ENCODE results near the gene NDC1. TPM values are rescaled to one million over a fixed set of nuclear protein-coding genes. Genes with fewer than 3 reads are reported as not detected.

The NDC1 gene
- polyA plus RNA-seq, 3 donors from 2014 or later = 4.0 to 13.6 (median 8.9) TPM

DNA sequence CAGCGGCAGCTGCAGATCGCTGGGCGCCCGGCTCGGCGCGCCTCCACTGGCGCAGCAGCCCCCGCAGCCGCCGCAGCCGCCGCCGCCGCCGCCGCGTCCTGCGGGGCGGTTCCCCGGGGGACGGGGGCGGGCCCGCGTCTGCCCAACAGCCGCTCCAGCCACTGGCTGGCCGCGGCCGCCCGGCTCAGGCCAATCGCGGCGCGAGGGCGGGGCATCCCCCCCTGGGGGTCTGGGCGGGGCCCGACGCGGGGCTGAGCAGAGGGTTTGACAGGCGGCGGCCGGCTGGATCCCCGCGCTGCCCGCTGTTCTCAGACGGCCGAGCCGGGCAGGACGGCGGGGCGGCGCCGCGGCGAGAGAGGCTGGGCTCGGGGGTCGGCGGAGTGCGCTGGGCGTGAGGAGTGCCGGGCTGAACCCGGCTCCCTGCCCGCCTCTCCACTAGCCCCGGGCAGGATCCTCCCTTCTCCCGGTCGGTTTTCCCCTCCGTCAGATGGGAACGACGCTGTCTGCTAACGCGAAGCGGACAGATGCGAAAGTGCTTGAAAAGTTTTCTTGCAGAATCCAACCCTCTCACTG is 98.9 kb downstream of the NDC1 start, which contains the start of gene GLIS1:
Gene GLIS1 (minus strand): TSS at position 56 of the 573 bp plus-strand sequence. CDS start 1,100 bp downstream, outside the sequence.
- peaks cover 0 to 5% (median 0%) of the 10 kb centered on the region in 6 donors for H3K9me3 Mint-ChIP-seq
- peaks cover 0 to 4% of the 10 kb centered on the region in 2 donors for H3K4me1 Mint-ChIP-seq
- H3K27me3 Mint-ChIP-seq (ENCODE audit: low read depth in 3 of 3) = peaks cover 6 to 34% (median 9%) of the 10 kb centered on the region in 3 donors
- DNase-seq = peak; percentile 49 to 61 (median 50)
- H3K27ac Mint-ChIP-seq = no peak within 1 kb of the TSS
- H3K4me3 Mint-ChIP-seq = peak within 1 kb of the TSS; percentile 56 to 74 (median 70)
- H3K36me3 Mint-ChIP-seq = peaks cover 0 to 10% (median 0%) of the 10 kb centered on the region in 3 donors

DNA sequence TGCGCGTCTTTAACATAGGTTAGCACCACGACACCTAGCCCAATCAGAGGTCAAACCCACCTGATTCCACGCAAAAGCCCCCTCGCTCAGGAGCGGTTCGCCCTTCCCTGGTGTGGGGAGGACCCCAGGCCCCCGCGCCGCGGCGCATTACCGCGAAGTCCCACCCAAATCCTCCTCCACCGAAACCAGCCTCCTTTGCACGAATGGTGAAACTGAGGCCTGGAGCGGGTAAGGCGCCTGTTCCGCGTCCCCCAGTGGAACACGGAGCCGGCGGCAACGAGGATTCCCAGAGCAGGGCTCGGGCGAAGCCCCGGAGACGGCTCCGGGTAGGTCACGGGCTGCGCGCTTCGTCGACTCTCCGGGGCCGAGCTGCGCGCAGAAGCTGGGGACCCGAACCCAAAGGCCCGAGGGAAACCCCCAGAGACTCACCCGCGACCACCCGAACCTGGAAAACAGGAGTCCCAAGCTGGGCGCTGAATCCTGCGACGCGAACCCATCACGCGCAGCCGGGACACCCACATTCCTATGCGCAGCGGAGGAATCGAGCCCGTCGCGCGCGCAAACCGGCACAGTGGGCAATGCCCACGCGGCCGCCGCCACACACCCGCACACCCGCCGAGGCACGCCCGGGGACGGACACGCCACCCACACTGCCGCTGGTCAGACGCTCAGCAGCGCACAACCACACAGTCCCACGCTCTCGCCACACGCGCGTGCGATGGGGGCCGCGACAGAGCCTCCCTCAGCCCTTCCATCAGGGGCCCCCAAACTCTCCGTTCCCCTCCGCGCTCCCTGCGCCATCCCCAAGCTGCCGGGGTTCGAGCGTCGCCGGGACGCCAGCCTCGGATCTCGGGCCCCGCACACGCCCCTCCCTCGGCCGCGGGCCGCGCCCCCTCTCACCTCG is 99.6 kb downstream of the NDC1 start:
- peak in 1 of 3 donors; percentile 2 for DNase-seq
- Mint-ChIP-seq H3K4me3 (peak overlapping the region in 4 of 5 donors; percentile 13 to 62 (median 40)), H3K27ac (no peak overlapping the region), H3K9me3 (peaks cover 0 to 5% (median 0%) of the 10 kb centered on the region in 6 donors), H3K4me1 (peaks cover 0 to 4% of the 10 kb centered on the region in 2 donors), H3K36me3 (peaks cover 0 to 9% (median 0%) of the 10 kb centered on the region in 3 donors), H3K27me3 (ENCODE audit: low read depth in 3 of 3) (peaks cover 4 to 36% (median 9%) of the 10 kb centered on the region in 3 donors)

DNA sequence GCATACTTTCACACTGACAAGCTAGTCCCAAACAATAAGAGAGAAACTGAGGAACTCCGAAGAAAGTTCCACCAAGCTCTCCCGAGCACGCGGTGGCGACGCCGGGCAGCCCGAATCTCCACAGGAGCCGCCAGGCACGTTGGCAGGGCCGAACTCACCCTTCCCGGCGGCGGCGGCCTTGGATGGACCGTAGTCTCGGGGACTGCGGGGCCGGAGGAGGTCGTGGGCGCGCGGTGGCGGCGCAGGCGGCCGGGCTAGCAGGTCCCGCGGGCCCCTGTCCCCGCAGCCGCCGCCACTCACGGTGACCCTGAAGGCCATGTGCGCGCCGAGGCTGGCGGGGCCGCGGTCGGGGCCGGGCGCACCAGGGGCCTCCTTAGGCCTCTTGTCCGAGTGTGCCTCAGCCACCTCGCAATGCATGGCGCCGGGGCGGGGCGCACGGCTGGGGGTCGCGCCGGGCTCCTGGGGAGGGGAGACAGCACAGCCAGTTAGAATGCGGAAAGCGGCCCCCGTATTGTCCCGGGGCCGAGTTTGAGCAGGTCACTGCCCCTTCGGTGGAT is 100.4 kb downstream of the NDC1 start:
- peaks cover 0 to 4% of the 10 kb centered on the region in 2 donors for H3K4me1 Mint-ChIP-seq
- H3K9me3 Mint-ChIP-seq = peaks cover 0 to 2% (median 0%) of the 10 kb centered on the region in 6 donors
- H3K36me3 Mint-ChIP-seq = peaks cover 0 to 2% (median 0%) of the 10 kb centered on the region in 3 donors
- H3K4me3 Mint-ChIP-seq = peak overlapping the region in 4 of 5 donors; percentile 32 to 60 (median 44)
- DNase-seq = no peak
- H3K27ac Mint-ChIP-seq = no peak overlapping the region
- peaks cover 6 to 35% (median 10%) of the 10 kb centered on the region in 3 donors for H3K27me3 Mint-ChIP-seq (ENCODE audit: low read depth in 3 of 3)

DNA sequence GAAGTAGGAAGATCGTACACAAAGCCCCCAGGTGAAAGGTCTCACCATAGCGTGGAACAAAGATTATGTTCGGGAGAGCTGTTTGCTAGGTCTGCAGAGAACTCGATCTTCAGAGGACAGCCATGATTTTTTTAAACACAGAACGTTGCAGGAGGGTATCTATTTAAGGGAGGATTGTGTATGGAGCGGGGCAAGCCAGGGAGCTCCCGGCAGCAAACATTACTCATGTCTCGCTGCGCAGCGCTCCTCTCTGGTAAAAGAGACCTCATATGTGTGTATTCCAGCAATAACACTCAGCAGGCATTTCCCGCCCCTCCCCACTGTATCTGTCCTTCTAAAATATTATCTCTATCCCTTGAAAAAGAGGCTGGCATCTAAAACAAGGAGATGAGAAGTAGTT is 101.8 kb downstream of the NDC1 start:
- Mint-ChIP-seq H3K4me1 (peaks cover 0 to 4% of the 10 kb centered on the region in 2 donors), H3K9me3 (no peaks in the 10 kb centered on the region), H3K27ac (no peak overlapping the region), H3K36me3 (no peaks in the 10 kb centered on the region), H3K4me3 (peak overlapping the region in 1 of 5 donors; percentile 12), H3K27me3 (ENCODE audit: low read depth in 3 of 3) (peaks cover 6 to 30% (median 6%) of the 10 kb centered on the region in 3 donors)
- no peak for DNase-seq

DNA sequence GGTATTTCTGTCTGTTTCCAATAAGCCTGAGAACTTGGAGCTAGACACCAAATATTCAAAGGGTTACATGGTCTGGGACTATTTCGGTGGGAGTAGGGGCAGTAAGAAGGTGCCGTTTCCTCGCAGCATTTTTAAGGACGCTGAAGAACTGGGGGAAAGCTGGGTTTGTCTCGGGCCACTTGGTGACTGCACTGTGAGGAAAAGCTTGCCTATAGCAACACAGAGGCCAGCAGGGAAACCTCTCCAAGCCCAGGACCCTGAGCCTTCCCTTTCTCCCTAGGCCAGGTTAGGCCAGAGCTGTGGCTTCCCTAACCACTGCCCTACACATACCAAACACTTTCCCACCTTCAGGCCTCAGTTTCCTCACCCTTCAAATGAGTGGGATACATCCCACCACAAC is 102.4 kb downstream of the NDC1 start:
- Mint-ChIP-seq H3K36me3 (no peaks in the 10 kb centered on the region), H3K27me3 (ENCODE audit: low read depth in 3 of 3) (peaks cover 4 to 28% (median 5%) of the 10 kb centered on the region in 3 donors), H3K27ac (no peak overlapping the region), H3K4me1 (peaks cover 0 to 4% of the 10 kb centered on the region in 2 donors), H3K4me3 (no peak overlapping the region), H3K9me3 (no peaks in the 10 kb centered on the region)
- no peak for DNase-seq

DNA sequence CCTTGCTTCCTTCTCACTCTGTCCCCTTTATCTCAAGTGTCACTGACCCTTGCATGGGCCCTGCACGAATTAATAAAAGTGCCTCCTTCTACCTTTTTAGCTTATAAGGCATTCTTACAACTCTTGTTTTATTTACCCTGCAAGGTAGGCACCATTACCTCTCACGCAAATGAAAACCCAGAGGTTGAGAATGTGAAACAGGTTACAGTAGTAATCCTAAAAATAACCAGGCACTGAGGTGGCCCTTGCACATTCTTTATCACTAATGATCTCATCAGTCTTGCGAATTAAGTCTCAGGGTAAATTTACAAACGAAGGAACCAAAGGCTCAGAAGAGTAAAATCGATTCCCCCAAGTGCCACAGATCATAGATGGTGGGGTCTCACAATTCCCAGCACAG is 102.8 kb downstream of the NDC1 start:
- H3K27me3 Mint-ChIP-seq (ENCODE audit: low read depth in 3 of 3) = peaks cover 4 to 25% (median 5%) of the 10 kb centered on the region in 3 donors
- no peak overlapping the region for H3K27ac Mint-ChIP-seq
- peaks cover 0 to 4% of the 10 kb centered on the region in 2 donors for H3K4me1 Mint-ChIP-seq
- H3K36me3 Mint-ChIP-seq = no peaks in the 10 kb centered on the region
- H3K9me3 Mint-ChIP-seq = no peaks in the 10 kb centered on the region
- no peak for DNase-seq
- H3K4me3 Mint-ChIP-seq = no peak overlapping the region

DNA sequence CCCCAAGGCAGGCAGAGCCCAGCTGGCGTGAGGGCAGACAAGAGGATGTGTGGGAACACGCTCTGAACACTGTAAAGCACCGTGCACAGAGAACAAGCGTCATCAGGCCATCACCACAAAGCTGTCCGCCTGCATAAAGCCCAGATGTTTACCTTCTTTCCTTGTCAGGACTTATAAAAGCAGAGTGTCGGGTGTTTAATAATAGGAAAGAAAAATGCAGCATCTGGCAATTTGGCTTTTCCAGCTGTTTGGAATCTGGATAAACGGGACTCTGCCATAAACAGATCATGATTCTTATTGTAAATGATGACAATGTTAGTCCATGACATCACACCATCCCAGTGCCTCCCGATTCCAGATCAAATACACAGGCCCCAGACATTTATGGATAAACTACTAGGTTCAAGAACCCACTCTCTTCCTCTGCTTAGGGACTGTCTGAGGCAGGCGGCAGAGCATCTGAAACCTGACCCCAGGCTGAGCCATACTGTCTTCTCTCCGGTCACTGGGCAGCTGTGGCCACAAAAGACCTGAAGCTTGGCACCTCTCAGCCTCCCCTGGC is 103.4 kb downstream of the NDC1 start:
- peaks cover 2 to 24% (median 5%) of the 10 kb centered on the region in 3 donors for H3K27me3 Mint-ChIP-seq (ENCODE audit: low read depth in 3 of 3)
- H3K9me3 Mint-ChIP-seq = no peaks in the 10 kb centered on the region
- peaks cover 0 to 3% of the 10 kb centered on the region in 2 donors for H3K4me1 Mint-ChIP-seq
- H3K27ac Mint-ChIP-seq = no peak overlapping the region
- DNase-seq = no peak
- no peaks in the 10 kb centered on the region for H3K36me3 Mint-ChIP-seq
- H3K4me3 Mint-ChIP-seq = no peak overlapping the region

DNA sequence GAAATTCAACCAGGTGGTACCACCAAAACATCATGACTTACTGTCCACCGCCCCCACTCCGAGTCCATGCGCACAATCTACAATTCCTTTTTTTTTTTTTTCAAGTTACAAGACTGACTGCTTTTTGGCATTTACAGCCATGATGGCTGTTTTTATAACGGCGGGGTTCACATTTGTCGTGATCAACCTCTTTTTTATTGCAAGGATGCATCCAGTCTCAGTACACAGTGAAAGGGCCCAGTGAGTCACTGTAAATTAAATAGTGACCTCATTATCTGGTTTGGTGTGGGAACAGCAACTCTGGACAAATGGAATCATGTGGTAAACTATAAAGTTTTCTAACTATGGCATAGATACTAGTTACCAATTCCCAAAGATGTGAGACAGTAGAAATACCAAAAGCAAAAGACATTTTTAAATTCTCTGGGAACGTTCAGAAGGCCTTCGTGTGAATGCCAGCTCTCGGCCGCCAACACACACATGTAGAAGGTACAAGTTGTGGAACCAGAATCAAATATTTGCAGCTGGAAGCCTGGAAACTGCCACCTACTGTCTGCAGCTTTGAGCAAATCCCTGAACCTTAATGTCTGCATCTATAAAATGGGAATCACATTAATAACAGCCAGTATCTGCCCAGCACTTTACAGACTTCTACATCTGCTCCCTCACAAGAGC is 104.0 kb downstream of the NDC1 start:
- Mint-ChIP-seq H3K27me3 (ENCODE audit: low read depth in 3 of 3) (peaks cover 2 to 21% (median 5%) of the 10 kb centered on the region in 3 donors), H3K36me3 (no peaks in the 10 kb centered on the region), H3K27ac (no peak overlapping the region), H3K4me1 (no peaks in the 10 kb centered on the region), H3K4me3 (no peak overlapping the region), H3K9me3 (no peaks in the 10 kb centered on the region)
- DNase-seq = no peak

DNA sequence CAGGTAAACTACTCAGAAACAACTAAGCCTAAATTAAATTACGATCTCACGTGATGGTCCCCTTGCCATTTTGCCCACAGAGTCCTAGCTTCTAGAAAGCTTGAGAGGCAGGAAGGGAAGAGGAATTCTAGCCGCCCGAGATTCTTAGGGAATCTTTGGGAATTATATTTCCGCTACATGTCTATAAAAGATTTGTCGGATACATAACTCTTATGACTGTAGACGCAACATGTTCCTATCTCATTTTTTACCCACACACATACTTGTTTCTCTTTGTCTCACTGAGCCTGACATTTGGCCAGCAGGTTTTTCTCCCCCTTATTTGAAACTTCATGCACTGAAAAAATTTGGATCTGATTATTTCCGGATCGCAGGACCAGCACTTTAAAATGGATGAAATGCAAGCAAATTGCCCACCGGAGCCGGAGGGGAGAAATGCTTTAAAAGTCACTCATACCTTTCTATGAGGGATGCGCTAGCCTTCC is 104.6 kb downstream of the NDC1 start:
- no peak for DNase-seq
- H3K27me3 Mint-ChIP-seq (ENCODE audit: low read depth in 3 of 3) = peaks cover 1 to 21% (median 4%) of the 10 kb centered on the region in 3 donors
- H3K9me3 Mint-ChIP-seq = no peaks in the 10 kb centered on the region
- H3K36me3 Mint-ChIP-seq = no peaks in the 10 kb centered on the region
- no peaks in the 10 kb centered on the region for H3K4me1 Mint-ChIP-seq
- no peak overlapping the region for H3K4me3 Mint-ChIP-seq
- H3K27ac Mint-ChIP-seq = no peak overlapping the region

DNA sequence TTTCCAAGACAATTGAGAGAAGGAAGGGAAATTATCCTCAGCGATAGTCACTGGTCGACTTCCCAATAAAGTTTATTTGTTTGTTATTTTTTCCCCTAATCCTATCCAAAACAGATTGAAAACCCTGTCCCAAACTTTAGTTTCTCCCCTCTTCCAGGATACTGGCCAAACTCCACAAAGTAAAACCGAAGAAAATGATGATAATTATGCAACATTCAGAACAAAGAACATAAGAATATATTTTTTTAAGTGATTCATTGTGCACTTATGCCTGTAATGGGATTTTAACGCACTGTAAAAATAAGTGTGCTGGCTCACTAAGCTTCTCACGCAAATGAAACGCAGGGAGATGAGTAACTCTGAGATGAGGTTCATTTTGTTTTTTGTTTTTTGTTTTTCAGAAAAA is 105.2 kb downstream of the NDC1 start:
- no peaks in the 10 kb centered on the region for H3K4me1 Mint-ChIP-seq
- H3K9me3 Mint-ChIP-seq = no peaks in the 10 kb centered on the region
- H3K27me3 Mint-ChIP-seq (ENCODE audit: low read depth in 3 of 3) = peaks cover 1 to 21% (median 4%) of the 10 kb centered on the region in 3 donors
- DNase-seq = no peak
- H3K27ac Mint-ChIP-seq = no peak overlapping the region
- H3K36me3 Mint-ChIP-seq = no peaks in the 10 kb centered on the region
- H3K4me3 Mint-ChIP-seq = no peak overlapping the region

DNA sequence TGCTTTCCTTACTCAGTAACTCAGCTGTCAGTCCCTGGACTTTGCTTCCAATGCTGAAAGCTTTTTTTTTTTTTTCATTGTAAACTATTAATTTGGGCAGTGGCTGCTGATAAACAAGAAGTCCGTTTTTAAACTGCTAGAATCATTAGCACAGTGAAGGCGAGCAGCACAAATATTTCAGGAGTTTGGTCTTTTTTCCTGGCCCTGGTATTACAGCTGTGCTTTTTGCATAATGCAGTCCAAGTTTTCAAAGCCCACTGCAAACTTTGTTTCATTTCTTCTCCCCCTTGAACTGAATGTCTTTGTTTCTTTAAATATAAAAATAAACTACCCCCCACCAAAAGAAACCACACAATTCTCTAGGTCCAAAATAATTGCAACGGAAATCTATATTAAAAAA is 105.7 kb downstream of the NDC1 start:
- Mint-ChIP-seq H3K4me3 (no peak overlapping the region), H3K4me1 (no peaks in the 10 kb centered on the region), H3K9me3 (no peaks in the 10 kb centered on the region), H3K27ac (no peak overlapping the region), H3K36me3 (no peaks in the 10 kb centered on the region), H3K27me3 (ENCODE audit: low read depth in 3 of 3) (peaks cover 1 to 19% (median 4%) of the 10 kb centered on the region in 3 donors)
- no peak for DNase-seq

DNA sequence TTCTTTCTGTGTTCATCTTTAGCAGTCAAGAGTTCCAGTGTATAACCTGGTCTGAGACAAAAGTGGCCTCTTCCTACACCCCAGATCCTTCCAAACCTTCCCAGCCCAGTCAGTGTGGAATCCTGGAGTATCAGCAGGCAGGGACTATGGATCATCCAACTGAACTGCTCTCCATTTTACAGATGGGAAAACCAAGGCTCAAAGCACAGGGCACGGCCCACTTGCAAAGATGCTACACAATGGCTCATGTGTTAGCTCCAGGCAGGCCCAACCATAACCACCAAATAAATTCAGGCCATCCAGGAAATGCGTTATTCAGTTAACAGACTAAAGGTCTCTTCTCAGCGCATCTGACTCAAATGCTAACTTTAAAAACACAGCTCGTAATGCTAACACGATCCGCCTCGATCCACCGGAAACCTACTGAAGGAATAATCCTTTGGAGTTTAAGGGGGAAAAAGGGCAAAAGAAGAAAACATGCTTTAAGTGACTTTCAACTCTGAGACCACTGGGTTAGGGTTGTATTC is 106.3 kb downstream of the NDC1 start:
- peaks cover 1 to 17% (median 4%) of the 10 kb centered on the region in 3 donors for H3K27me3 Mint-ChIP-seq (ENCODE audit: low read depth in 3 of 3)
- H3K4me3 Mint-ChIP-seq = no peak overlapping the region
- no peaks in the 10 kb centered on the region for H3K4me1 Mint-ChIP-seq
- DNase-seq = no peak
- H3K36me3 Mint-ChIP-seq = no peaks in the 10 kb centered on the region
- no peak overlapping the region for H3K27ac Mint-ChIP-seq
- H3K9me3 Mint-ChIP-seq = no peaks in the 10 kb centered on the region
